Transverse colon (tissue), 4 donors: Measurements from ENCODE around the gene TCFL5.

Source experiments
- EP300 ChIP-seq: sonication (generic); formaldehyde crosslinking; IDR thresholded peaks from one replicate; pipeline ENCODE4 v1.6.1; 2017; ENCODE audit warnings: antibody characterized with exemption, low read depth
- POLR2AphosphoS5 ChIP-seq, 3 donors: sonication (generic); formaldehyde crosslinking; IDR thresholded peaks; one replicate each; pipeline ENCODE4 v1.6.1; 2016; ENCODE audit warnings: antibody characterized with exemption in 3 of 3
- TF ChIP-seq, protein P1 (sequence below), 5 experiments: fragments of 200-600 bp in 3 of 5; fragments of 450-650 bp in 2 of 5; sonication (generic) in 3 of 5; IDR thresholded peaks; 1 replicate in 2 of 5; 2 replicates in 3 of 5; pipeline ENCODE4 v1.5.1; 2016 to 2017; ENCODE audit warnings: antibody characterized with exemption in 5 of 5, inconsistent platforms in 3 of 5, mild to moderate bottlenecking in 2 of 5, moderate library complexity in 1 of 5

DNA sequence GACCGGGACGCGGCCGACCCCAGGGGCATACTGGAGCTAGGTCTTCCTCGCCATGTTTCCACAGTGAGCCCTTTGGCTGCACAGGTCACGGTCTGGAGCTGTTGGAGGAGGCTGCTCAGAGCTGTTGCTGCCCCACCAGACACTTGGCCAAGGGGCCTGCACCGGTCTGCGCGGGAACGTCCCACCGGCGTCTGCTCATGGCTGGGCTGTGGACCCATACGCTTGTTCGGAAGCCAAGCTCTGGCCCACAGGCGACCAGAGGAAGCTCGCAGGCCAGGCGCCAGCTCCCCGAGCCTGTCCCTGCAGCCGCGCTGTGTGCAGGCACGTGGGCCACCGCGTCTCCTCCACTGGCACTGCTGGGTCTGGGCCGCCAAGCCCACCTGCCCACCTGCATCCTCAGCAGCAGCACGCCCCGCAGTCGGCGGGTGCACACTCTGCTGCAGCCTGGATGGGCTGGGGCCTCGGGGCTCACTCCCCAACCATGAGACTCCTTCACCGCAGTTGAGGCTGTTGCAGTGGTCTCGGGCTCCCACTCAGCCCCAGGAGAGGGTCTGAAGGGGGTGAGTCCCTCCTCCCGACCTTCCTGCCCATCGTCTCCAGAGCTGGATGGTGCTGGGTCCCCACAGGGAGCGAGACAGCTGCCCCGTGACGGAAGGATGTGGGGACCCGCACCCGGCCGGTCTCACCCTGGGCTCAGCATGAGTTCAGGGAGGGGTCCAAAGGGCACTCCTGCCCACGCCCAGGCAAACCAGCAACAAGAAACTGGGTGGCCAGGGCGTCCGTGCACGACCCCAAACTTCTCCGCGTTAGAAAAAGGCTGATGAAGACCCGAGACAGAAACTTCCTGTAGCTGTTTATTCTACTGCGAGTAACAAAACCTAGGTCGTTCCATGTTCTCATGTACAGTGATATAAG, 15.5 kb upstream of the TCFL5 start:
- TF ChIP-seq POLR2AphosphoS5 (IDR thresholded peaks at IDR 0.05) (no peak), EP300 (no peak)
- TF ChIP-seq, protein P1, sequence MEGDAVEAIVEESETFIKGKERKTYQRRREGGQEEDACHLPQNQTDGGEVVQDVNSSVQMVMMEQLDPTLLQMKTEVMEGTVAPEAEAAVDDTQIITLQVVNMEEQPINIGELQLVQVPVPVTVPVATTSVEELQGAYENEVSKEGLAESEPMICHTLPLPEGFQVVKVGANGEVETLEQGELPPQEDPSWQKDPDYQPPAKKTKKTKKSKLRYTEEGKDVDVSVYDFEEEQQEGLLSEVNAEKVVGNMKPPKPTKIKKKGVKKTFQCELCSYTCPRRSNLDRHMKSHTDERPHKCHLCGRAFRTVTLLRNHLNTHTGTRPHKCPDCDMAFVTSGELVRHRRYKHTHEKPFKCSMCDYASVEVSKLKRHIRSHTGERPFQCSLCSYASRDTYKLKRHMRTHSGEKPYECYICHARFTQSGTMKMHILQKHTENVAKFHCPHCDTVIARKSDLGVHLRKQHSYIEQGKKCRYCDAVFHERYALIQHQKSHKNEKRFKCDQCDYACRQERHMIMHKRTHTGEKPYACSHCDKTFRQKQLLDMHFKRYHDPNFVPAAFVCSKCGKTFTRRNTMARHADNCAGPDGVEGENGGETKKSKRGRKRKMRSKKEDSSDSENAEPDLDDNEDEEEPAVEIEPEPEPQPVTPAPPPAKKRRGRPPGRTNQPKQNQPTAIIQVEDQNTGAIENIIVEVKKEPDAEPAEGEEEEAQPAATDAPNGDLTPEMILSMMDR (IDR thresholded peaks at IDR 0.05) = no peak
